Ishikawa (cell line): ENCODE data around the gene SPRR2D.

Source experiments
- CEBPB ChIP-seq: IDR thresholded peaks from 2 replicates; pipeline ENCODE4 v1.6.1; 2012
- CREB1 ChIP-seq: IDR thresholded peaks from 2 replicates; pipeline ENCODE4 v1.6.1; 2012; ENCODE audit warnings: low read depth
- EGR1 ChIP-seq: IDR thresholded peaks from 2 replicates; pipeline ENCODE4 v1.6.1; 2012
- EP300 ChIP-seq: IDR thresholded peaks from 2 replicates; pipeline ENCODE4 v1.6.1; 2012; ENCODE audit warnings: borderline replicate concordance
- FOXM1 ChIP-seq: IDR thresholded peaks from 2 replicates; pipeline ENCODE4 v1.6.1; 2012; ENCODE audit warnings: low read depth, borderline replicate concordance
- MAX ChIP-seq: IDR thresholded peaks from 2 replicates; pipeline ENCODE4 v1.6.1; 2012
- NFIC ChIP-seq: IDR thresholded peaks from 2 replicates; pipeline ENCODE4 v1.6.1; 2012
- RAD21 ChIP-seq: IDR thresholded peaks from 2 replicates; pipeline ENCODE4 v1.6.1; 2012; ENCODE audit warnings: low read depth
- REST ChIP-seq: IDR thresholded peaks from 2 replicates; pipeline ENCODE4 v1.6.1; 2012; ENCODE audit warnings: low read depth, mild to moderate bottlenecking
- TAF1 ChIP-seq: IDR thresholded peaks from 2 replicates; pipeline ENCODE4 v1.6.1; 2012; ENCODE audit warnings: low read depth, mild to moderate bottlenecking
- TEAD4 ChIP-seq: IDR thresholded peaks from 2 replicates; pipeline ENCODE4 v1.6.1; 2012
- YY1 ChIP-seq: IDR thresholded peaks from 2 replicates; pipeline ENCODE4 v1.6.1; 2012; ENCODE audit warnings: low read depth
- ZBTB7A ChIP-seq: IDR thresholded peaks from 2 replicates; pipeline ENCODE4 v1.6.1; 2012; ENCODE audit warnings: low read depth

- TF ChIP-seq REST (no peak), MAX (no peak), TEAD4 (no peak), ZBTB7A (no peak), EP300 (no peak), YY1 (no peak), EGR1 (no peak), NFIC (no peak), TAF1 (no peak), RAD21 (no peak), CREB1 (no peak), FOXM1 (no peak), CEBPB (no peak)
Observed at GRCh38 chr1:153058826-153059784, 18.2 kb upstream of the SPRR2D start.
